H1 (cell line): ENCODE measurements around the gene RHBDF2. TPM values are rescaled to one million over a fixed set of nuclear protein-coding genes. Genes with fewer than 3 reads are reported as not detected.

Source experiments
- CTCF ChIA-PET: fragments of 300-600 bp; sonication (Branson Sonifier 250); formaldehyde crosslinking; loops from one replicate; lab custom pipeline; 2021; ENCODE audit not compliant: partially characterized antibody; lab: Charles Lee
- POLR2A ChIA-PET: fragments of 300-600 bp; sonication (Branson Sonifier 250); formaldehyde crosslinking; loops from one replicate; lab custom pipeline; 2021; ENCODE audit warnings: inconsistent platforms; ENCODE audit not compliant: partially characterized antibody; lab: Charles Lee
- DNase-seq, 2 experiments: peaks; one replicate each; pipeline versions ENCODE4 v3.0.0 to v3.0.0-alpha.2; 2010 to 2022; ENCODE audit warnings: low spot score in 2 of 2, low read depth in 1 of 2, mixed read lengths in 1 of 2
- FAIRE-seq: peaks from 2 replicates; lab custom pipeline; 2011; peaks lifted over from hg19 to GRCh38; lab: Jason Lieb, UNC
- H2AFZ ChIP-seq: 2 replicates; pipeline ENCODE4 v1.8.1; 2012; ENCODE audit warnings: low read length, inconsistent platforms
- H2AK5ac ChIP-seq: 2 replicates; pipeline ENCODE4 v1.6.1; 2013; ENCODE audit warnings: low read depth, low read length
- H2BK120ac ChIP-seq: replicated peaks from 2 replicates; pipeline ENCODE3; 2013; ENCODE audit warnings: low read depth, low read length, inconsistent platforms
- H2BK12ac ChIP-seq: 2 replicates; pipeline ENCODE4 v1.6.1; 2013; ENCODE audit warnings: low read depth, low read length
- H2BK15ac ChIP-seq: 2 replicates; pipeline ENCODE4 v1.6.1; 2013; ENCODE audit warnings: low read length
- H2BK20ac ChIP-seq: 2 replicates; pipeline ENCODE4 v1.6.1; 2013; ENCODE audit warnings: low read length
- H2BK5ac ChIP-seq: 2 replicates; pipeline ENCODE4 v1.6.1; 2013; ENCODE audit warnings: low read depth, low read length
- H3K14ac ChIP-seq: 2 replicates; pipeline ENCODE4 v1.6.1; 2013; ENCODE audit warnings: inconsistent platforms; ENCODE audit not compliant: insufficient read length
- H3K18ac ChIP-seq: 2 replicates; pipeline ENCODE4 v1.6.1; 2013; ENCODE audit warnings: low read length; ENCODE audit errors: extremely low read depth
- H3K23ac ChIP-seq: 2 replicates; pipeline ENCODE4 v1.6.1; 2013; ENCODE audit warnings: inconsistent platforms; ENCODE audit not compliant: insufficient read length
- H3K23me2 ChIP-seq: 2 replicates; pipeline ENCODE4 v1.6.1; 2013; ENCODE audit warnings: low read depth, low read length
- H3K27ac ChIP-seq: 2 replicates; pipeline ENCODE4 v1.6.1; 2011; ENCODE audit warnings: low read depth, low read length, inconsistent platforms
- H3K27me3 ChIP-seq, 4 experiments: replicated peaks in 1 of 4; 1 replicate in 1 of 4; 2 replicates in 3 of 4; pipeline versions ENCODE4 v1.6.1 to v1.8.1; 2011 to 2013; ENCODE audit warnings: low read length in 3 of 4, mild to moderate bottlenecking in 3 of 4, inconsistent platforms in 2 of 4, mixed read lengths in 2 of 4, moderate library complexity in 1 of 4; ENCODE audit not compliant: control insufficient read depth in 3 of 4, insufficient read depth in 3 of 4; ENCODE audit errors: extremely low read depth in 1 of 4
- H3K36me3 ChIP-seq, 4 experiments: 2 replicates each; pipeline versions ENCODE4 v1.6.1 to v1.8.1; 2011 to 2013; ENCODE audit warnings: mild to moderate bottlenecking in 4 of 4, low read length in 3 of 4, moderate library complexity in 2 of 4, control low read depth in 1 of 4, inconsistent platforms in 1 of 4; ENCODE audit not compliant: insufficient read depth in 4 of 4, control insufficient read depth in 2 of 4
- H3K4ac ChIP-seq: replicated peaks from 2 replicates; pipeline ENCODE3; 2013; ENCODE audit warnings: low read length, low read depth, mixed read lengths, inconsistent platforms; ENCODE audit not compliant: insufficient read length
- H3K4me1 ChIP-seq, 4 experiments: replicated peaks in 1 of 4; 1 replicate in 1 of 4; 2 replicates in 3 of 4; pipeline versions ENCODE4 v1.6.1 to v1.8.1; 2011 to 2013; ENCODE audit warnings: low read length in 3 of 4, inconsistent platforms in 2 of 4, mixed read lengths in 1 of 4; ENCODE audit not compliant: insufficient read depth in 4 of 4, control insufficient read depth in 3 of 4
- H3K4me2 ChIP-seq, 2 experiments: 2 replicates each; pipeline versions ENCODE4 v1.6.1 to v1.8.1; 2011 to 2013; ENCODE audit warnings: low read depth in 2 of 2, low read length in 2 of 2, control low read depth in 1 of 2, inconsistent platforms in 1 of 2, mild to moderate bottlenecking in 1 of 2; ENCODE audit not compliant: insufficient read depth in 1 of 2
- H3K4me3 ChIP-seq, 4 experiments: fragments of 200-600, 300-600 bp in 1 of 4; sonication (generic), shearing (Covaris generic), sonication (Bioruptor Twin) in 1 of 4; 2 replicates each; pipeline versions ENCODE4 v1.5.1 to v1.8.1; 2011 to 2016; ENCODE audit warnings: low read length in 4 of 4, low read depth in 3 of 4, control low read depth in 2 of 4, inconsistent platforms in 2 of 4, mild to moderate bottlenecking in 2 of 4, mixed read lengths in 1 of 4, moderate library complexity in 1 of 4; ENCODE audit not compliant: insufficient read depth in 2 of 4; ENCODE audit errors: extremely low read depth in 1 of 4
- H3K56ac ChIP-seq: replicated peaks from 2 replicates; pipeline ENCODE3; 2013; ENCODE audit warnings: low read depth, mild to moderate bottlenecking, mixed read lengths, low read length, inconsistent platforms; ENCODE audit not compliant: insufficient read length
- H3K79me1 ChIP-seq: 2 replicates; pipeline ENCODE4 v1.6.1; 2013; ENCODE audit warnings: low read depth, low read length, control low read depth
- H3K79me2 ChIP-seq, 2 experiments: 2 replicates each; pipeline versions ENCODE4 v1.6.1 to v1.8.1; 2012 to 2013; ENCODE audit warnings: low read length in 2 of 2, mild to moderate bottlenecking in 2 of 2, inconsistent platforms in 1 of 2; ENCODE audit not compliant: insufficient read depth in 2 of 2, control insufficient read depth in 1 of 2
- H3K9ac ChIP-seq, 4 experiments: replicated peaks in 1 of 4; 1 replicate in 1 of 4; 2 replicates in 3 of 4; pipeline versions ENCODE4 v1.6.1 to v1.8.1; 2011 to 2013; ENCODE audit warnings: low read depth in 3 of 4, low read length in 3 of 4, control low read depth in 2 of 4, mild to moderate bottlenecking in 2 of 4, moderate library complexity in 2 of 4, inconsistent platforms in 1 of 4; ENCODE audit errors: extremely low read depth in 1 of 4
- H3K9me3 ChIP-seq, 2 experiments: 2 replicates each; pipeline versions ENCODE4 v1.6.1 to v1.8.1; 2012 to 2013; ENCODE audit warnings: mild to moderate bottlenecking in 2 of 2, moderate library complexity in 2 of 2, control low read depth in 1 of 2, inconsistent platforms in 1 of 2, low read depth in 1 of 2, low read length in 1 of 2, mixed read lengths in 1 of 2; ENCODE audit not compliant: insufficient read depth in 2 of 2
- H4K20me1 ChIP-seq, 2 experiments: replicated peaks in 1 of 2; 2 replicates each; pipeline versions ENCODE3 to v1.8.1; 2011 to 2013; ENCODE audit warnings: inconsistent platforms in 2 of 2, low read length in 2 of 2, mild to moderate bottlenecking in 1 of 2; ENCODE audit not compliant: insufficient read depth in 2 of 2, control insufficient read depth in 1 of 2
- H4K5ac ChIP-seq: 2 replicates; pipeline ENCODE4 v1.6.1; 2013; ENCODE audit warnings: low read length, low read depth, mixed read lengths, inconsistent platforms; ENCODE audit not compliant: insufficient read length
- H4K8ac ChIP-seq: 2 replicates; pipeline ENCODE4 v1.8.0; 2013; ENCODE audit warnings: mild to moderate bottlenecking, moderate library complexity, low read length, inconsistent platforms; ENCODE audit not compliant: insufficient read depth; ENCODE audit errors: extremely low read depth
- H4K91ac ChIP-seq: replicated peaks from 2 replicates; pipeline ENCODE3; 2013; ENCODE audit warnings: low read length, mixed read lengths, inconsistent platforms; ENCODE audit not compliant: insufficient read length
- BACH1 ChIP-seq: IDR thresholded peaks from 2 replicates; pipeline ENCODE4 v1.6.1; 2012; ENCODE audit warnings: low read length, improper control_type of control experiment
- BCL11A ChIP-seq, 2 experiments: IDR thresholded peaks; one replicate each; pipeline ENCODE4 v1.6.1; 2011; ENCODE audit warnings: low read depth in 2 of 2, low read length in 2 of 2, mild to moderate bottlenecking in 2 of 2
- BRCA1 ChIP-seq: IDR thresholded peaks from 2 replicates; pipeline ENCODE4 v1.6.1; 2012; ENCODE audit warnings: low read depth, low read length, improper control_type of control experiment
- GABPA ChIP-seq: IDR thresholded peaks from 2 replicates; pipeline ENCODE4 v1.6.1; 2011; ENCODE audit warnings: mild to moderate bottlenecking, low read length, moderate library complexity, borderline replicate concordance; ENCODE audit not compliant: insufficient read depth
- RAD21 ChIP-seq, 2 experiments: IDR thresholded peaks in 1 of 2; conservative IDR thresholded peaks in 1 of 2; 2 replicates each; pipeline ENCODE4 v1.6.1; 2011; ENCODE audit warnings: low read depth in 2 of 2, low read length in 2 of 2, improper control_type of control experiment in 1 of 2, inconsistent platforms in 1 of 2, mild to moderate bottlenecking in 1 of 2, moderate library complexity in 1 of 2
- RBBP5 ChIP-seq: IDR thresholded peaks from 2 replicates; pipeline ENCODE4 v1.7.1; 2012; ENCODE audit warnings: low read depth, mild to moderate bottlenecking, inconsistent platforms, low read length, moderate library complexity, borderline replicate concordance
- SP2 ChIP-seq: IDR thresholded peaks from 2 replicates; pipeline ENCODE4 v1.6.1; 2012; ENCODE audit warnings: mild to moderate bottlenecking, low read length, inconsistent platforms
- WGBS, 2 experiments: shearing (Covaris generic) in 1 of 2; methylation state at CpG; one replicate each; pipeline versions ENCODE4 v1.1.6 to v1.1.7; 2013 to 2015; ENCODE audit warnings: low lambda C conversion rate in 2 of 2, mixed read lengths in 2 of 2, inconsistent platforms in 1 of 2, low coverage in 1 of 2, missing lambda C conversion rate in 1 of 2; ENCODE audit not compliant: insufficient replicate concordance in 2 of 2, insufficient coverage in 1 of 2, insufficient read length in 1 of 2; ENCODE audit errors: extremely low coverage in 1 of 2, missing lambda C conversion rate in 1 of 2; 5-methylcytosine and 5-hydroxymethylcytosine counted together
- polyA plus RNA-seq, 7 experiments: library from polyadenylated mRNA; depleted of rRNA in 3 of 7; stranded (reverse) in 5 of 7; unstranded in 2 of 7; fragments of >200 nt in 5 of 7; fragments of 200-250 nt in 2 of 7; gene quantifications; 1 replicate in 5 of 7; 2 replicates in 1 of 7; 4 replicates in 1 of 7; pipeline versions ENCODE4 v1.2.1 to v1.2.3, GENCODE V29; 2011 to 2013; ENCODE audit warnings: missing spikeins in 2 of 7, mixed read lengths in 2 of 7
- total RNA-seq: library from RNA; stranded (reverse); fragmentation: NEBNext Ultra II Directional; extraction: Animal tissue kit (Norgen Biotek cat#: 25700); gene quantifications from 2 replicates; pipeline ENCODE4 v1.2.1, GENCODE V29; 2021

RHBDF2 gene
- total and polyA plus RNA-seq, 2 of the 8 experiments (the other 6 are each of a cell fraction or from before 2014, with no cell fraction given) = 21.2 to 25.9 TPM

DNA sequence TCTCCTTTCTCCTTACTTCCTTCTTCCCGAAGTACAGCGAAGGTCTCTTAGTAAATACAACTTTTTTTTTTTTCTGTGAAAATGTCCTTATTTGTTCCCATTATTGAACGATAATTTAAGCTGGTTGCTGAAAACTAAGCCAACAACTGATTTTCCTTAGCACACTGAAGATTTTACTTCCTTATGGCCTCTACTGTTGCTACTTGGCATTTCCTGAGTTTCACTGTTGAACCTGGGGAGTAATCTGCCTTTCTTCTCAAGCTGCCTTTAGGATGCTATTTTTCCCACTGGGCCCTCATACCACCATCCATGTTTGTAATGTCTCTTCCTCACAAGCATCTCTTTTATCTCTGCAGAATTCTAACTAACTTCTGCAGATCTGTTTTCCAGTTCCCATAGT, 74.4 kb downstream of the RHBDF2 start:
- Histone ChIP-seq H4K5ac (no peak overlapping the region), H3K4me3 (no peak overlapping the region), H2BK120ac (no peak overlapping the region), H3K18ac (no peak overlapping the region), H2BK12ac (no peak overlapping the region), H3K27me3 (no peaks in the 10 kb centered on the region), H4K20me1 (peaks cover 12 to 15% of the 10 kb centered on the region in 2 experiments), H3K9me3 (no peaks in the 10 kb centered on the region), H3K23ac (no peak overlapping the region), H3K36me3 (no peaks in the 10 kb centered on the region), H3K79me1 (peaks cover 17% of the 10 kb centered on the region), H3K27ac (no peak overlapping the region), H3K14ac (no peak overlapping the region), H3K56ac (no peak overlapping the region), H2BK20ac (no peak overlapping the region), H4K8ac (no peak overlapping the region), H3K4me2 (no peak overlapping the region), H3K23me2 (no peaks in the 10 kb centered on the region), H2AFZ (no peak overlapping the region), H2AK5ac (no peak overlapping the region), H3K9ac (no peak overlapping the region), H4K91ac (no peak overlapping the region), H3K4me1 (peaks cover 0 to 19% (median 5%) of the 10 kb centered on the region in 4 experiments; a peak in 6 of 7 replicates), H2BK5ac (no peak overlapping the region), H2BK15ac (no peak overlapping the region), H3K4ac (no peak overlapping the region), H3K79me2 (peaks cover 11 to 79% of the 10 kb centered on the region in 2 experiments)
- WGBS, 2 experiments = 84% methylated on average over 3 of the region's 3 CpGs; no CpG with 5 or more reads in 1 of the 2 experiments
- POLR2A ChIA-PET = no interaction called here
- TF ChIP-seq RAD21 (IDR thresholded peaks at IDR 0.05 in 1 of 2, conservative IDR thresholded peaks at IDR 0.05 in 1 of 2; ENCODE audit: low read depth in 2 of 2, low read length in 2 of 2) (no peak), BACH1 (no peak), BCL11A (IDR thresholded peaks at IDR 0.05; ENCODE audit: low read depth in 2 of 2, low read length in 2 of 2) (no peak), RBBP5 (no peak), SP2 (no peak), BRCA1 (no peak), GABPA (no peak)
- DNase-seq (no peak), FAIRE-seq (no peak)
- CTCF ChIA-PET = interaction anchor here (0.9 to 2.7 kb wide), 7 partner anchors 8 to 69 kb away, joined by 3 to 11 read pairs (median 4); no protein-coding TSS in a partner anchor
